DMS 273 (cell line): Measurements from ENCODE around the gene TMEM45B.
A peak's percentile ranks its signal among the peaks of the same experiment; 100 is the strongest.

Source experiments
- DNase-seq: peaks from one replicate; lab custom pipeline; 2025; ENCODE audit not compliant: unreplicated experiment; lab: John Stamatoyannopoulos, UW

Gene TMEM45B

GRCh38 chr11:129895126-129896041, 79.7 kb downstream of the TMEM45B start, which contains the start of gene NFRKB:
NFRKB (minus strand) TSS chr11:129895578; CDS start chr11:129892849, 2,729 bp downstream.
- peak; percentile 87 for DNase-seq

- DNase-seq = peak; percentile 8
Measured at GRCh38 chr11:129896062-129896461, 80.4 kb downstream of the TMEM45B start.

GRCh38 chr11:129905402-129905801, 89.8 kb downstream of the TMEM45B start:
- DNase-seq = no peak
